Panc1 (cell line): ENCODE measurements around the gene ARHGDIB. TPM values are rescaled to one million over a fixed set of nuclear protein-coding genes. Genes with fewer than 3 reads are reported as not detected.

Source experiments
- ATAC-seq: fragments of 200-7000 bp; cut with Tn5 transposase; 2 replicates; pipeline ENCODE4 v1.9.1; 2020; ENCODE audit warnings: mild to moderate bottlenecking, moderate library complexity
- BruUV-seq: library from RNA; stranded (reverse); fragments of 400-500 nt; replicated peaks from 2 replicates; lab custom pipeline; 2021; lab: Mats Ljungman, UMichigan
- CTCF ChIA-PET: fragments of 300-600 bp; sonication (Branson Sonifier 250); formaldehyde crosslinking; loops from one replicate; lab custom pipeline; 2022; ENCODE audit warnings: antibody characterized with exemption; lab: Charles Lee
- POLR2A ChIA-PET: fragments of 300-600 bp; sonication (Branson Sonifier 250); formaldehyde crosslinking; loops from one replicate; lab custom pipeline; 2022; ENCODE audit warnings: antibody characterized with exemption; lab: Charles Lee
- DNase-seq: peaks from one replicate; pipeline ENCODE4 v3.0.0-alpha.2; 2010; ENCODE audit warnings: low read depth, low spot score
- H3K27ac ChIP-seq: 2 replicates; pipeline ENCODE4 v1.5.1; 2011; ENCODE audit warnings: mild to moderate bottlenecking, low read length, inconsistent platforms
- H3K27me3 ChIP-seq: fragments of 200-500 bp; sonication (Bioruptor generic); 2 replicates; pipeline ENCODE4 v1.6.0; 2014; ENCODE audit warnings: low read length, inconsistent platforms; ENCODE audit not compliant: control insufficient read depth, insufficient read depth
- H3K36me3 ChIP-seq: fragments of 200-500 bp; sonication (Bioruptor generic); 2 replicates; pipeline ENCODE4 v1.5.1; 2014; ENCODE audit warnings: inconsistent platforms, mild to moderate bottlenecking, low read length, moderate library complexity; ENCODE audit not compliant: control insufficient read depth, insufficient read depth
- H3K4me1 ChIP-seq: 2 replicates; pipeline ENCODE4 v1.5.1; 2011; ENCODE audit warnings: inconsistent platforms, mild to moderate bottlenecking, low read length, moderate library complexity; ENCODE audit not compliant: control insufficient read depth, insufficient read depth
- H3K4me3 ChIP-seq, 2 experiments: 2 replicates each; pipeline ENCODE4 v1.5.1; 2011 to 2012; ENCODE audit warnings: low read depth in 2 of 2, low read length in 2 of 2, mild to moderate bottlenecking in 2 of 2, inconsistent platforms in 1 of 2, moderate library complexity in 1 of 2
- H3K9me3 ChIP-seq: fragments of 200-500 bp; sonication (Bioruptor generic); 2 replicates; pipeline ENCODE4 v1.5.1; 2014; ENCODE audit warnings: low read depth, mild to moderate bottlenecking, inconsistent platforms, low read length, moderate library complexity; ENCODE audit not compliant: control insufficient read depth, insufficient read depth
- CTCF ChIP-seq: fragments of 450-650 bp; IDR thresholded peaks from 2 replicates; pipeline ENCODE4 v1.5.1; 2017; ENCODE audit warnings: mild to moderate bottlenecking
- POLR2AphosphoS5 ChIP-seq: IDR thresholded peaks from 2 replicates; pipeline ENCODE4 v1.6.1; 2012; ENCODE audit warnings: mild to moderate bottlenecking, low read depth, low read length, moderate library complexity
- REST ChIP-seq, 2 experiments: IDR thresholded peaks; 2 replicates each; pipeline ENCODE4 v1.6.1; 2011 to 2012; ENCODE audit warnings: low read depth in 2 of 2, control low read depth in 1 of 2, low read length in 1 of 2, mild to moderate bottlenecking in 1 of 2, moderate library complexity in 1 of 2; ENCODE audit not compliant: insufficient read depth in 1 of 2
- SIN3A ChIP-seq: IDR thresholded peaks from 2 replicates; pipeline ENCODE4 v1.6.1; 2012; ENCODE audit warnings: low read depth, mild to moderate bottlenecking, low read length, moderate library complexity, borderline replicate concordance; ENCODE audit not compliant: insufficient read depth
- TCF7L2 ChIP-seq: IDR thresholded peaks from 2 replicates; pipeline ENCODE4 v1.6.1; 2011; ENCODE audit warnings: mild to moderate bottlenecking, low read depth, low read length, inconsistent platforms
- in situ Hi-C: cut with HindIII; loops from 2 replicates; pipeline ENCODE4 v1.10.0; 2016; ENCODE audit warnings: low sequenced_read_pairs, low pct_unique_long_range_greater_than_20kb
- intact Hi-C: fragments of 100-400 bp; cut with micrococcal nuclease; formaldehyde crosslinking; loops from one replicate; pipeline ENCODE4 v1.10.0; 2022; ENCODE audit not compliant: unreplicated experiment
- total RNA-seq: library from RNA; stranded (reverse); gene quantifications from one replicate; pipeline ENCODE4 v1.2.1, GENCODE V29; 2021; ENCODE audit not compliant: unreplicated experiment

ARHGDIB gene
- total RNA-seq, 1 experiment from 2014 or later: 1.6 TPM

GRCh38 chr12:14928931-14929330 is 32.5 kb downstream of the ARHGDIB start:
- no peak for ATAC-seq
- Histone ChIP-seq H3K4me3 (no peak overlapping the region), H3K27me3 (no peaks in the 10 kb centered on the region), H3K9me3 (no peaks in the 10 kb centered on the region), H3K27ac (no peak overlapping the region), H3K4me1 (no peaks in the 10 kb centered on the region), H3K36me3 (no peaks in the 10 kb centered on the region)
- POLR2A ChIA-PET: interaction anchor here (0.5 kb wide), 1 partner anchor 283 kb away, joined by 9 read pairs; no protein-coding TSS in a partner anchor
- no peak for DNase-seq
- TF ChIP-seq REST (IDR thresholded peaks at IDR 0.05; ENCODE audit: insufficient read depth in 1 of 2, low read depth in 2 of 2, low read length in 1 of 2) (no peak), TCF7L2 (no peak), POLR2AphosphoS5 (no peak), CTCF (no peak), SIN3A (no peak)
- intact Hi-C loops (no loop called here), in situ Hi-C loops (no loop called here)
- CTCF ChIA-PET: no interaction called here
- BruUV-seq: no TSS peak

GRCh38 chr12:14927267-14927666 is 34.1 kb downstream of the ARHGDIB start:
- in situ Hi-C loops (no loop called here), intact Hi-C loops (no loop called here)
- ChIA-PET POLR2A (no interaction called here), CTCF (no interaction called here)
- Histone ChIP-seq H3K27me3 (no peaks in the 10 kb centered on the region), H3K27ac (no peak overlapping the region), H3K4me1 (no peaks in the 10 kb centered on the region), H3K9me3 (no peaks in the 10 kb centered on the region), H3K36me3 (no peaks in the 10 kb centered on the region), H3K4me3 (no peak overlapping the region)
- no peak for TF ChIP-seq POLR2AphosphoS5
- TF ChIP-seq TCF7L2: no peak
- TF ChIP-seq CTCF: no peak
- no peak for TF ChIP-seq REST (IDR thresholded peaks at IDR 0.05; ENCODE audit: insufficient read depth in 1 of 2, low read depth in 2 of 2, low read length in 1 of 2)
- no peak for TF ChIP-seq SIN3A
- DNase-seq (no peak), ATAC-seq (no peak)
- BruUV-seq: no TSS peak
